PC-3 (cell line): ENCODE data around the gene TMEM86A. TPM values are rescaled to one million over a fixed set of nuclear protein-coding genes. Genes with fewer than 3 reads are reported as not detected.
A peak's percentile ranks its signal among the peaks of the same experiment; 100 is the strongest.

ENCODE experiments used
- ATAC-seq: fragments of 200-7000 bp; cut with Tn5 transposase; 2 replicates; pipeline ENCODE4 v1.9.1; 2020; ENCODE audit warnings: mild to moderate bottlenecking, moderate library complexity
- BruUV-seq: library from RNA; stranded (reverse); fragments of 400-500 nt; replicated peaks from 2 replicates; lab custom pipeline; 2021; lab: Mats Ljungman, UMichigan
- CTCF ChIA-PET: fragments of 300-600 bp; sonication (Branson Sonifier 250); formaldehyde crosslinking; loops from one replicate; lab custom pipeline; 2022; ENCODE audit warnings: antibody characterized with exemption; lab: Charles Lee
- POLR2A ChIA-PET: fragments of 300-600 bp; sonication (Branson Sonifier 250); formaldehyde crosslinking; loops from one replicate; lab custom pipeline; 2022; ENCODE audit warnings: antibody characterized with exemption; ENCODE audit not compliant: unreplicated experiment; lab: Charles Lee
- DNase-seq: peaks from one replicate; pipeline ENCODE4 v3.0.0-alpha.2; 2015
- H2AFZ ChIP-seq: fragments of 300-600 bp; sonication (generic); 2 replicates; pipeline ENCODE4 v1.6.0; 2016; ENCODE audit warnings: antibody characterized with exemption, low read length
- H3F3A ChIP-seq: fragments of 300-600 bp; sonication (generic); one replicate; pipeline ENCODE4 v1.6.0; 2017; ENCODE audit warnings: antibody characterized with exemption, low read length, control low read depth, mild to moderate bottlenecking; ENCODE audit not compliant: unreplicated experiment
- H3K27ac ChIP-seq: fragments of 300-600 bp; sonication (generic); 2 replicates; pipeline ENCODE4 v1.5.1; 2016; ENCODE audit warnings: mild to moderate bottlenecking, low read length
- H3K27me3 ChIP-seq: fragments of 300-600 bp; sonication (generic); 2 replicates; pipeline ENCODE4 v1.6.1; 2016; ENCODE audit warnings: low read length, mixed read lengths
- H3K36me3 ChIP-seq: fragments of 300-600 bp; sonication (generic); 2 replicates; pipeline ENCODE4 v1.6.1; 2016; ENCODE audit warnings: low read depth, mixed run types, low read length, mixed read lengths
- H3K4me1 ChIP-seq: fragments of 300-600 bp; sonication (generic); 2 replicates; pipeline ENCODE4 v1.5.1; 2016; ENCODE audit warnings: low read length; ENCODE audit not compliant: insufficient read depth
- H3K4me2 ChIP-seq: fragments of 300-600 bp; sonication (generic); 2 replicates; pipeline ENCODE4 v1.6.0; 2016; ENCODE audit warnings: low read length
- H3K4me3 ChIP-seq: fragments of 300-600 bp; sonication (generic); 2 replicates; pipeline ENCODE4 v1.5.1; 2016; ENCODE audit warnings: mild to moderate bottlenecking, low read length, mixed read lengths
- H3K79me2 ChIP-seq: fragments of 300-600 bp; sonication (generic); 2 replicates; pipeline ENCODE4 v1.6.1; 2017; ENCODE audit warnings: low read length, mixed read lengths
- H3K9ac ChIP-seq: fragments of 300-600 bp; sonication (generic); 2 replicates; pipeline ENCODE4 v1.6.0; 2016; ENCODE audit warnings: mild to moderate bottlenecking, low read length
- H3K9me2 ChIP-seq: fragments of 300-600 bp; sonication (generic); replicated peaks from 2 replicates; pipeline ENCODE4 v1.6.1; 2016; ENCODE audit warnings: mixed run types, low read length, mixed read lengths
- H3K9me3 ChIP-seq: fragments of 300-600 bp; sonication (generic); 2 replicates; pipeline ENCODE4 v1.6.1; 2016; ENCODE audit warnings: low read length, mixed read lengths
- H4K20me1 ChIP-seq: fragments of 300-600 bp; sonication (generic); 2 replicates; pipeline ENCODE4 v1.6.1; 2016; ENCODE audit warnings: low read length, mixed read lengths
- EZH2 ChIP-seq: fragments of 300-600 bp; sonication (generic); IDR thresholded peaks from one replicate; pipeline ENCODE4 v1.6.1; 2017; ENCODE audit warnings: antibody characterized with exemption, mild to moderate bottlenecking, low read length; ENCODE audit not compliant: unreplicated experiment
- EZH2phosphoT487 ChIP-seq: fragments of 300-600 bp; sonication (generic); IDR thresholded peaks from 2 replicates; pipeline ENCODE4 v1.6.1; 2018; ENCODE audit warnings: mild to moderate bottlenecking, antibody characterized with exemption, low read length, borderline replicate concordance
- intact Hi-C: fragments of 100-400 bp; cut with micrococcal nuclease; formaldehyde crosslinking; loops from 2 replicates; pipeline ENCODE4 v1.9.0; 2023
- total RNA-seq: library from RNA; depleted of rRNA; stranded (reverse); fragments of >200 nt; gene quantifications from 2 replicates; pipeline ENCODE4 v1.2.3, GENCODE V29; 2014
- TF ChIP-seq, protein P1 (sequence below): fragments of 300-600 bp; sonication (generic); conservative IDR thresholded peaks from 2 replicates; pipeline ENCODE4 v1.5.1; 2017; ENCODE audit warnings: antibody characterized with exemption, low read depth, mild to moderate bottlenecking, low read length

The TMEM86A gene
- total RNA-seq, 1 experiment from 2014 or later = 1.6 TPM

DNA sequence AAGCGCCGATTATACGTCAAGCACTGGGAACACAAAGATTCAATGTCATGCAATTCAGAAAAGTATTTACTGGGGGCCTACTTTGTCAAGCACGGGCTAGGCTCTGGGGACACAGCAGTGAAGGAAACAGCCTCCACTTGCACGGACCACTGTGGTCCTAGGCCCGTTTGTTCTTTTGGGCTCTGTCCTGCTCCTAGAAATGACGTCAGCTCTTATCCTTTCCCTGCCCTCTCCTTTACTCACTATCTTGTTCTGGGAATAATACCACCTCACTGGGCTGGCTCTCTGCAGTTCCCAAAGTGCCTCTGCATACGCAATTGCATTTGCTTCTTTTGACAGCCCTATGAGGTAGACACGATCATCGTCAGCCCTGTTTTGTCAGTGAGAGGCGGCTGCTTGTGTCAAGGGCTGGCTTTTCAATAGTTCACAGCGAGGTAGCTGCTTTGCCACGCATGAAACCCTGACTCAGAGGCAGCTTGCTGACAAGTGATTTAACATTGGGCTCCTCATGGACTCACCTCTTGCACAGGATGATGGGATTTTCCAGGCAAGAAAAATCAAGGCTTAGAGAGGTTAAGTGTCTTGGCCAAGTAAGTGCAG, 50.3 kb downstream of the TMEM86A start:
- H3K4me1 ChIP-seq = peaks cover 16% of the 10 kb centered on the region
- BruUV-seq = no TSS peak
- H2AFZ ChIP-seq = peak overlapping the region; percentile 79; the same call in 1 of the 2 replicates
- no peaks in the 10 kb centered on the region for H3F3A ChIP-seq
- ATAC-seq = no peak
- intact Hi-C loops = no loop called here
- POLR2A ChIA-PET = interaction anchor here (0.5 kb wide), 1 partner anchor 331 kb away, joined by 3 read pairs; no protein-coding TSS in a partner anchor
- no peak overlapping the region for H3K4me3 ChIP-seq
- CTCF ChIA-PET = interaction anchor here (1.7 kb wide), 1 partner anchor 16 kb away, joined by 15 read pairs; no protein-coding TSS in a partner anchor
- H3K9me3 ChIP-seq = no peaks in the 10 kb centered on the region
- TF ChIP-seq, protein P1, sequence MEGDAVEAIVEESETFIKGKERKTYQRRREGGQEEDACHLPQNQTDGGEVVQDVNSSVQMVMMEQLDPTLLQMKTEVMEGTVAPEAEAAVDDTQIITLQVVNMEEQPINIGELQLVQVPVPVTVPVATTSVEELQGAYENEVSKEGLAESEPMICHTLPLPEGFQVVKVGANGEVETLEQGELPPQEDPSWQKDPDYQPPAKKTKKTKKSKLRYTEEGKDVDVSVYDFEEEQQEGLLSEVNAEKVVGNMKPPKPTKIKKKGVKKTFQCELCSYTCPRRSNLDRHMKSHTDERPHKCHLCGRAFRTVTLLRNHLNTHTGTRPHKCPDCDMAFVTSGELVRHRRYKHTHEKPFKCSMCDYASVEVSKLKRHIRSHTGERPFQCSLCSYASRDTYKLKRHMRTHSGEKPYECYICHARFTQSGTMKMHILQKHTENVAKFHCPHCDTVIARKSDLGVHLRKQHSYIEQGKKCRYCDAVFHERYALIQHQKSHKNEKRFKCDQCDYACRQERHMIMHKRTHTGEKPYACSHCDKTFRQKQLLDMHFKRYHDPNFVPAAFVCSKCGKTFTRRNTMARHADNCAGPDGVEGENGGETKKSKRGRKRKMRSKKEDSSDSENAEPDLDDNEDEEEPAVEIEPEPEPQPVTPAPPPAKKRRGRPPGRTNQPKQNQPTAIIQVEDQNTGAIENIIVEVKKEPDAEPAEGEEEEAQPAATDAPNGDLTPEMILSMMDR = no peak
- TF ChIP-seq EZH2phosphoT487 = no peak
- TF ChIP-seq EZH2 = no peak
- no peaks in the 10 kb centered on the region for H4K20me1 ChIP-seq
- no peaks in the 10 kb centered on the region for H3K9me2 ChIP-seq
- H3K79me2 ChIP-seq = no peaks in the 10 kb centered on the region
- H3K27me3 ChIP-seq = no peaks in the 10 kb centered on the region
- no peak overlapping the region for H3K9ac ChIP-seq
- DNase-seq = no peak
- peak overlapping the region; percentile 51; the same call in 1 of the 2 replicates for H3K4me2 ChIP-seq
- no peak overlapping the region for H3K27ac ChIP-seq
- H3K36me3 ChIP-seq = no peaks in the 10 kb centered on the region

- Histone ChIP-seq H3K4me2 (peak overlapping the region; percentile 51), H2AFZ (peak overlapping the region; percentile 79)
- DNase-seq = peak; percentile 82
These were observed 51.2 kb downstream of the TMEM86A start for GRCh38 chr11:18749681-18750319.

More at GRCh38 chr11:18749681-18750319, 51.2 kb downstream of the TMEM86A start:
- peak overlapping the region; percentile 68 for H3K27ac ChIP-seq
- peak; percentile 99 for ATAC-seq
- CTCF ChIA-PET = interaction anchor here (0.6 to 1.7 kb wide), 2 partner anchors 15 to 327 kb away, joined by 3 to 15 read pairs; no protein-coding TSS in a partner anchor
- H4K20me1 ChIP-seq = no peaks in the 10 kb centered on the region
- H3K4me1 ChIP-seq = peaks cover 16% of the 10 kb centered on the region
- intact Hi-C loops = no loop called here
- no peaks in the 10 kb centered on the region for H3K9me2 ChIP-seq
- no peaks in the 10 kb centered on the region for H3K79me2 ChIP-seq
- no peaks in the 10 kb centered on the region for H3K36me3 ChIP-seq
- H3K9ac ChIP-seq = no peak overlapping the region
- TF ChIP-seq EZH2phosphoT487 = no peak
- TF ChIP-seq, protein P1 = no peak
- no peak for TF ChIP-seq EZH2
- H3F3A ChIP-seq = no peaks in the 10 kb centered on the region
- no peak overlapping the region for H3K4me3 ChIP-seq
- no TSS peak for BruUV-seq
- POLR2A ChIA-PET = interaction anchor here (0.5 to 0.6 kb wide), 3 partner anchors 174 to 330 kb away, joined by 3 to 4 read pairs (median 3); no protein-coding TSS in a partner anchor
- no peaks in the 10 kb centered on the region for H3K27me3 ChIP-seq
- H3K9me3 ChIP-seq = no peaks in the 10 kb centered on the region
